ENCODE data around the gene NDUFS4. TPM values are rescaled to one million over a fixed set of nuclear protein-coding genes. Genes with fewer than 3 reads are reported as not detected.

NDUFS4 gene
- polyA plus RNA-seq, 1 of the 3 experiments (the other 2 are of a cell fraction), result 104 TPM

- no peaks in the 10 kb centered on the region for H3K27me3 ChIP-seq (ENCODE audit: insufficient read depth)
- ChIA-PET POLR2A (no interaction called here), CTCF (no interaction called here)
- H2AFZ ChIP-seq (ENCODE audit: low read depth), result no peak overlapping the region
- no peak for DNase-seq
- H3K9me3 ChIP-seq, result no peaks in the 10 kb centered on the region
- H3K4me3 ChIP-seq (ENCODE audit: low read depth in 2 of 2, low read length in 1 of 2), result no peak overlapping the region
- no peaks in the 10 kb centered on the region for H3K4me1 ChIP-seq (ENCODE audit: control insufficient read depth in 1 of 2, insufficient read depth in 2 of 2, low read depth in 1 of 2, low read length in 1 of 2)
- no peaks in the 10 kb centered on the region for H3F3A ChIP-seq (replicated peaks; ENCODE audit: insufficient read depth)
- 18% methylated on average over 4 of the region's 4 CpGs for WGBS (ENCODE audit: low lambda C conversion rate)
- H3K9ac ChIP-seq, result no peak overlapping the region
- no peaks in the 10 kb centered on the region for H3K36me3 ChIP-seq (replicated peaks in 1 of 2; ENCODE audit: control insufficient read depth in 1 of 2, insufficient read depth in 2 of 2, low read length in 1 of 2)
- TF ChIP-seq RFX5 (IDR thresholded peaks at IDR 0.05; ENCODE audit: low read length) (no peak), EZH2phosphoT487 (IDR thresholded peaks at IDR 0.05; ENCODE audit: borderline replicate concordance, low read depth) (no peak), CTCF (IDR thresholded peaks at IDR 0.05) (no peak), FOSL2 (IDR thresholded peaks at IDR 0.05; ENCODE audit: borderline replicate concordance, low read depth) (no peak), USF1 (IDR thresholded peaks at IDR 0.05; ENCODE audit: borderline replicate concordance, low read depth) (no peak), NFIC (IDR thresholded peaks at IDR 0.05; ENCODE audit: borderline replicate concordance) (no peak), FOXJ3 (CRISPR knock-in tag; IDR thresholded peaks at IDR 0.05) (no peak), SIN3A (IDR thresholded peaks at IDR 0.05; ENCODE audit: borderline replicate concordance, low read depth, low read length) (no peak), POLR2AphosphoS5 (IDR thresholded peaks at IDR 0.05; ENCODE audit: low read depth, low read length) (no peak), GABPA (IDR thresholded peaks at IDR 0.05; ENCODE audit: low read depth) (no peak), EP300 (IDR thresholded peaks at IDR 0.05; ENCODE audit: borderline replicate concordance in 1 of 2, low read depth in 1 of 2, low read length in 1 of 2) (no peak), ELF1 (IDR thresholded peaks at IDR 0.05) (no peak), PBX3 (IDR thresholded peaks at IDR 0.05) (no peak), MXI1 (IDR thresholded peaks at IDR 0.05; ENCODE audit: low read depth, low read length) (no peak), ZBTB33 (IDR thresholded peaks at IDR 0.05; ENCODE audit: borderline replicate concordance, low read depth) (no peak), SMC3 (IDR thresholded peaks at IDR 0.05; ENCODE audit: low read depth, low read length) (no peak), CHD2 (IDR thresholded peaks at IDR 0.05; ENCODE audit: low read length, partially characterized antibody) (no peak)
- H4K20me1 ChIP-seq (ENCODE audit: insufficient read depth), result no peaks in the 10 kb centered on the region
- no peaks in the 10 kb centered on the region for H3K9me2 ChIP-seq
- H3K4me2 ChIP-seq, result no peak overlapping the region
- H3K27ac ChIP-seq (ENCODE audit: low read depth in 2 of 2, low read length in 1 of 2), result no peak overlapping the region
- no peaks in the 10 kb centered on the region for H3K79me2 ChIP-seq (ENCODE audit: insufficient read depth)
Measured at GRCh38 chr5:53712327-53712726, 151.9 kb downstream of the NDUFS4 start.
